GM12878 (cell line): ENCODE measurements around the gene LYRM2. TPM values are rescaled to one million over a fixed set of nuclear protein-coding genes. Genes with fewer than 3 reads are reported as not detected.

Experiments
- ATAC-seq: fragments of 200-7000 bp; cut with Tn5 transposase; 3 replicates; pipeline ENCODE4 v1.9.1; 2020; ENCODE audit warnings: mild to moderate bottlenecking, moderate library complexity
- BruUV-seq: library from RNA; stranded (reverse); fragments of 400-500 nt; replicated peaks from 2 replicates; lab custom pipeline; 2021; lab: Mats Ljungman, UMichigan
- CTCF ChIA-PET: fragments of 300-600 bp; sonication (Branson Sonifier 250); formaldehyde crosslinking; extraction: SDS; loops from one replicate; lab custom pipeline; 2021; ENCODE audit warnings: inconsistent platforms; lab: Yijun Ruan, JAX
- POLR2A ChIA-PET: fragments of 350-600 bp; formaldehyde crosslinking; extraction: SDS; loops from one replicate; lab custom pipeline; 2021; ENCODE audit warnings: inconsistent platforms; lab: Charles Lee
- RAD21 ChIA-PET: fragments of 300-600 bp; sonication (Branson Sonifier 250); formaldehyde crosslinking; loops from one replicate; lab custom pipeline; 2023; ENCODE audit warnings: antibody characterized with exemption; ENCODE audit not compliant: unreplicated experiment; lab: Charles Lee
- SMC1A ChIA-PET: fragments of 300-600 bp; sonication (Branson Sonifier 250); formaldehyde crosslinking; loops from one replicate; lab custom pipeline; 2023; ENCODE audit not compliant: unreplicated experiment, uncharacterized antibody; lab: Charles Lee
- DNase-seq: peaks from one replicate; pipeline ENCODE4 v3.0.0-alpha.2; 2011; ENCODE audit warnings: low read depth, low spot score
- FAIRE-seq: peaks from 3 replicates; lab custom pipeline; 2011; peaks lifted over from hg19 to GRCh38; lab: Jason Lieb, UNC
- H2AFZ ChIP-seq: 2 replicates; pipeline ENCODE4 v1.6.0; 2011; ENCODE audit warnings: low read depth, low read length, control low read depth; ENCODE audit not compliant: control insufficient read depth
- H3K27ac ChIP-seq: 2 replicates; pipeline ENCODE4 v1.5.1; 2011; ENCODE audit warnings: control low read depth; ENCODE audit not compliant: control insufficient read depth, insufficient read depth
- H3K27me3 ChIP-seq, 2 experiments: replicated peaks in 1 of 2; 2 replicates each; pipeline versions ENCODE4 v1.6.0 to v1.6.1; 2011; ENCODE audit warnings: low read length in 1 of 2; ENCODE audit not compliant: control insufficient read depth in 2 of 2, insufficient read depth in 2 of 2
- H3K36me3 ChIP-seq, 2 experiments: 2 replicates each; pipeline ENCODE4 v1.5.1; 2011; ENCODE audit warnings: low read length in 1 of 2; ENCODE audit not compliant: control insufficient read depth in 2 of 2, insufficient read depth in 2 of 2
- H3K4me1 ChIP-seq: 2 replicates; pipeline ENCODE4 v1.6.1; 2011; ENCODE audit warnings: mild to moderate bottlenecking, low read length, moderate library complexity, mixed read lengths; ENCODE audit not compliant: control insufficient read depth, insufficient read depth
- H3K4me2 ChIP-seq: 2 replicates; pipeline ENCODE4 v1.6.0; 2011; ENCODE audit warnings: control low read depth; ENCODE audit not compliant: control insufficient read depth, insufficient read depth
- H3K4me3 ChIP-seq: fragments of 200-600 bp; sonication (generic); 2 replicates; pipeline ENCODE4 v1.5.1; 2016
- H3K79me2 ChIP-seq: 2 replicates; pipeline ENCODE4 v1.6.0; 2011; ENCODE audit warnings: low read length; ENCODE audit not compliant: control insufficient read depth, insufficient read depth
- H3K9ac ChIP-seq: 2 replicates; pipeline ENCODE4 v1.8.0; 2011; ENCODE audit warnings: low read length, control low read depth, mixed read lengths; ENCODE audit not compliant: control insufficient read depth, insufficient read depth
- H3K9me3 ChIP-seq: replicated peaks from 3 replicates; pipeline ENCODE4 v1.5.1; 2011; ENCODE audit warnings: mild to moderate bottlenecking, low read length; ENCODE audit not compliant: control insufficient read depth, insufficient read depth
- H4K20me1 ChIP-seq: 2 replicates; pipeline ENCODE4 v1.6.0; 2011; ENCODE audit not compliant: control insufficient read depth, insufficient read depth
- CHD4 ChIP-seq: fragments of 200-600 bp; sonication (generic); IDR thresholded peaks from 2 replicates; pipeline ENCODE4 v1.6.1; 2016; ENCODE audit warnings: mild to moderate bottlenecking
- EP300 ChIP-seq, 2 experiments: fragments of 150-350 bp in 1 of 2; IDR thresholded peaks; 2 replicates each; pipeline ENCODE4 v1.6.1; 2011 to 2012; ENCODE audit warnings: low read depth in 2 of 2, low read length in 2 of 2, borderline replicate concordance in 1 of 2, improper control_type of control experiment in 1 of 2, inconsistent platforms in 1 of 2; ENCODE audit not compliant: control insufficient read depth in 1 of 2
- HDAC6 ChIP-seq: fragments of 200-600 bp; sonication (generic); IDR thresholded peaks from one replicate; pipeline ENCODE4 v1.8.0; 2017; ENCODE audit warnings: antibody characterized with exemption; ENCODE audit not compliant: unreplicated experiment
- MYB ChIP-seq: fragments of 150-350 bp; IDR thresholded peaks from 2 replicates; pipeline ENCODE4 v1.6.1; 2014; ENCODE audit warnings: mild to moderate bottlenecking, low read depth, low read length, borderline replicate concordance
- RAD21 ChIP-seq: IDR thresholded peaks from 2 replicates; pipeline ENCODE4 v1.6.1; 2011; ENCODE audit warnings: mild to moderate bottlenecking, low read depth, low read length, moderate library complexity; ENCODE audit not compliant: insufficient read depth
- SIN3A ChIP-seq: IDR thresholded peaks from 2 replicates; pipeline ENCODE4 v1.6.1; 2012; ENCODE audit warnings: low read depth, low read length, improper control_type of control experiment
- TCF12 ChIP-seq: IDR thresholded peaks from 2 replicates; pipeline ENCODE4 v1.6.1; 2011; ENCODE audit warnings: low read depth, mild to moderate bottlenecking, low read length
- TCF3 ChIP-seq: IDR thresholded peaks from 2 replicates; pipeline ENCODE4 v1.6.1; 2012; ENCODE audit warnings: low read depth, mild to moderate bottlenecking, low read length, borderline replicate concordance; ENCODE audit not compliant: insufficient read depth
- WGBS: methylation state at CpG from one replicate; pipeline ENCODE4 v1.1.6; 2016; ENCODE audit warnings: low lambda C conversion rate; ENCODE audit not compliant: insufficient replicate concordance, insufficient coverage; ENCODE audit errors: missing lambda C conversion rate; 5-methylcytosine and 5-hydroxymethylcytosine counted together
- in situ Hi-C: fragments of 300-500 bp; cut with MboI; formaldehyde crosslinking; loops from 9 replicates; pipeline ENCODE4 v1.14.3; 2018; ENCODE audit warnings: mixed read lengths
- intact Hi-C: fragments of 100-400 bp; cut with micrococcal nuclease; formaldehyde crosslinking; loops from one replicate; pipeline ENCODE4 v1.14.2; 2022; ENCODE audit not compliant: unreplicated experiment
- polyA plus RNA-seq, 11 experiments: library from polyadenylated mRNA; depleted of rRNA in 4 of 11; unstranded in 6 of 11; stranded (reverse) in 5 of 11; fragments of >200 nt; fragmentation: Nextera tagmentation in 4 of 11; fragmentation: Illumina TruSeq in 1 of 11; extraction: Ambion mirVana in 4 of 11; extraction: Trizol in 1 of 11; gene quantifications; 1 replicate in 1 of 11; 2 replicates in 10 of 11; pipeline versions ENCODE4 v1.2.1 to v1.2.3, GENCODE V29; 2011 to 2016; ENCODE audit warnings: inconsistent platforms in 2 of 11, missing spikeins in 2 of 11, low read depth in 1 of 11
- total RNA-seq, 4 experiments: library from RNA; depleted of rRNA in 3 of 4; stranded (reverse); fragments of >200 nt in 3 of 4; fragmentation: Illumina TruSeq in 1 of 4; extraction: Trizol in 1 of 4; gene quantifications; 2 replicates each; pipeline versions ENCODE4 v1.2.1 to v1.2.3, GENCODE V29; 2013 to 2021
- TF ChIP-seq, protein P1 (sequence below): IDR thresholded peaks from 2 replicates; pipeline ENCODE4 v1.6.1; 2011; ENCODE audit warnings: low read depth, mild to moderate bottlenecking, low read length, moderate library complexity, borderline replicate concordance; ENCODE audit errors: extremely low read depth
- TF ChIP-seq, protein P2 (sequence below): fragments of 450-650 bp; IDR thresholded peaks from 2 replicates; pipeline ENCODE4 v1.6.1; 2017; ENCODE audit warnings: antibody characterized with exemption, mild to moderate bottlenecking, moderate library complexity

The LYRM2 gene
- total and polyA plus RNA-seq, 10 of the 15 experiments (the other 5 are each of a cell fraction or from before 2014, with no cell fraction given), result 17.2 to 75.0 (median 30.9) TPM

DNA sequence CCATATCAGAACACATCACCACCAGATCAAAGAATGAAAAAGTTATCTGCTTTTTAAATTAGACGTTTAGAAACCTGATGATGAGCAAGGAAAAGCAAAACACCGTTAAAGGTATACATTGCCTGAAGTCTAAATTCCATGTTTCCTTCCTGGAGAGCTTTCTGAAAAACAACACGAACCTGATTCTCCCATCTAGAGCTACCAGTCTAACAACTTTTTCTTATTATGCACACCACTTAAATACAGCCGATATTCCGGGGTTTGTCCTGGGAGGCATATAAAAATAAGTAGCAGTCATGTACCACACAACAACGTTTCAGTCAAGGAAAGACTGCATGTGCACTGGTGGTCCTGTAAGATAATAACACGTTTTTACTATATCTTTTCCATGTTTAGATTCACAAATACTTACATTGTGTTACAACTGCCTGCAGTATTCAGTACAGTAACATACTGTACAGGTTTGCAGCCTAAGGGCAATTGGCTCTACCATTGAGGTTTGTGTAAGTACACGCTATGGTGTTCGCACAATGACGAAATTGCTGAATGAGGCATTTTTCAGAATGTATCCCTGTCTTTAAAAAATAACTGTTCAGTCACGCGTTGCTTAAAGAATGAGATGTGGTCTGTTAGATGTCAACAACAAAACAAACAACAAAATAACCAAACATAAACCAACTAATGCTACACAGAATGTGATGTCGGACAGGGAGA is 19.1 kb upstream of the LYRM2 start:
- H3K27me3 ChIP-seq, result no peaks in the 10 kb centered on the region
- CTCF ChIA-PET, result no interaction called here

More for the DNA sequence above, 19.1 kb upstream of the LYRM2 start:
- Histone ChIP-seq H3K4me2 (no peak overlapping the region), H3K4me3 (no peak overlapping the region), H4K20me1 (no peaks in the 10 kb centered on the region), H3K9ac (no peak overlapping the region), H3K4me1 (no peaks in the 10 kb centered on the region), H3K27ac (no peak overlapping the region), H3K79me2 (no peaks in the 10 kb centered on the region), H3K9me3 (no peaks in the 10 kb centered on the region), H2AFZ (no peak overlapping the region), H3K36me3 (peaks cover 14 to 29% of the 10 kb centered on the region in 2 experiments)
- BruUV-seq, result no TSS peak
- RAD21 ChIA-PET, result no interaction called here
- FAIRE-seq (no peak), ATAC-seq (no peak), DNase-seq (no peak)
- POLR2A ChIA-PET, result no interaction called here
- 96% methylated on average over 13 of the region's 13 CpGs for WGBS
- TF ChIP-seq EP300 (IDR thresholded peaks at IDR 0.05; ENCODE audit: borderline replicate concordance in 1 of 2, control insufficient read depth in 1 of 2, low read depth in 2 of 2, low read length in 2 of 2) (no peak), MYB (no peak), SIN3A (no peak), CHD4 (no peak), HDAC6 (no peak), TCF12 (no peak), RAD21 (no peak), TCF3 (no peak)
- TF ChIP-seq, protein P1, sequence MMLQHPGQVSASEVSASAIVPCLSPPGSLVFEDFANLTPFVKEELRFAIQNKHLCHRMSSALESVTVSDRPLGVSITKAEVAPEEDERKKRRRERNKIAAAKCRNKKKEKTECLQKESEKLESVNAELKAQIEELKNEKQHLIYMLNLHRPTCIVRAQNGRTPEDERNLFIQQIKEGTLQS, result no peak
- TF ChIP-seq, protein P2, sequence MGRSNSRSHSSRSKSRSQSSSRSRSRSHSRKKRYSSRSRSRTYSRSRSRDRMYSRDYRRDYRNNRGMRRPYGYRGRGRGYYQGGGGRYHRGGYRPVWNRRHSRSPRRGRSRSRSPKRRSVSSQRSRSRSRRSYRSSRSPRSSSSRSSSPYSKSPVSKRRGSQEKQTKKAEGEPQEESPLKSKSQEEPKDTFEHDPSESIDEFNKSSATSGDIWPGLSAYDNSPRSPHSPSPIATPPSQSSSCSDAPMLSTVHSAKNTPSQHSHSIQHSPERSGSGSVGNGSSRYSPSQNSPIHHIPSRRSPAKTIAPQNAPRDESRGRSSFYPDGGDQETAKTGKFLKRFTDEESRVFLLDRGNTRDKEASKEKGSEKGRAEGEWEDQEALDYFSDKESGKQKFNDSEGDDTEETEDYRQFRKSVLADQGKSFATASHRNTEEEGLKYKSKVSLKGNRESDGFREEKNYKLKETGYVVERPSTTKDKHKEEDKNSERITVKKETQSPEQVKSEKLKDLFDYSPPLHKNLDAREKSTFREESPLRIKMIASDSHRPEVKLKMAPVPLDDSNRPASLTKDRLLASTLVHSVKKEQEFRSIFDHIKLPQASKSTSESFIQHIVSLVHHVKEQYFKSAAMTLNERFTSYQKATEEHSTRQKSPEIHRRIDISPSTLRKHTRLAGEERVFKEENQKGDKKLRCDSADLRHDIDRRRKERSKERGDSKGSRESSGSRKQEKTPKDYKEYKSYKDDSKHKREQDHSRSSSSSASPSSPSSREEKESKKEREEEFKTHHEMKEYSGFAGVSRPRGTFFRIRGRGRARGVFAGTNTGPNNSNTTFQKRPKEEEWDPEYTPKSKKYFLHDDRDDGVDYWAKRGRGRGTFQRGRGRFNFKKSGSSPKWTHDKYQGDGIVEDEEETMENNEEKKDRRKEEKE, result no peak
- intact Hi-C loops, result no loop called here
- in situ Hi-C loops, result no loop called here
- SMC1A ChIA-PET, result no interaction called here
